H9 (cell line): ENCODE results near the gene ZNF440. TPM values are rescaled to one million over a fixed set of nuclear protein-coding genes. Genes with fewer than 3 reads are reported as not detected.

ENCODE experiments used
- DNase-seq: peaks from one replicate; pipeline ENCODE4 v3.0.0-alpha.2; 2017
- H2AFZ ChIP-seq: one replicate; pipeline ENCODE4 v1.6.1; 2013; ENCODE audit warnings: mild to moderate bottlenecking, low read length, control low read depth, moderate library complexity
- H2AK5ac ChIP-seq: 2 replicates; pipeline ENCODE4 v1.6.1; 2013; ENCODE audit warnings: low read length, control low read depth, mixed read lengths; ENCODE audit not compliant: insufficient read length
- H2BK120ac ChIP-seq: one replicate; pipeline ENCODE4 v1.6.1; 2013; ENCODE audit warnings: low read depth, mild to moderate bottlenecking, low read length, control low read depth, inconsistent platforms; ENCODE audit not compliant: poor library complexity, severe bottlenecking
- H2BK12ac ChIP-seq: 2 replicates; pipeline ENCODE4 v1.6.1; 2013; ENCODE audit warnings: low read length, control low read depth, mixed read lengths, low read depth; ENCODE audit not compliant: insufficient read length
- H2BK15ac ChIP-seq: 2 replicates; pipeline ENCODE4 v1.6.1; 2013; ENCODE audit warnings: low read depth, low read length, control low read depth
- H2BK20ac ChIP-seq: one replicate; pipeline ENCODE4 v1.6.1; 2013; ENCODE audit warnings: low read depth, mild to moderate bottlenecking, low read length, control low read depth, inconsistent platforms; ENCODE audit not compliant: poor library complexity, severe bottlenecking
- H2BK5ac ChIP-seq: 2 replicates; pipeline ENCODE4 v1.6.1; 2013; ENCODE audit warnings: low read length, control low read depth, mixed read lengths; ENCODE audit not compliant: insufficient read length
- H3K14ac ChIP-seq: 2 replicates; pipeline ENCODE4 v1.6.1; 2013; ENCODE audit warnings: low read length, control low read depth; ENCODE audit not compliant: insufficient read depth
- H3K18ac ChIP-seq: 2 replicates; pipeline ENCODE4 v1.6.1; 2013; ENCODE audit warnings: low read depth, mild to moderate bottlenecking, mixed read lengths, low read length, control low read depth; ENCODE audit not compliant: insufficient read length
- H3K23ac ChIP-seq: 2 replicates; pipeline ENCODE4 v1.6.1; 2013; ENCODE audit warnings: low read length, control low read depth, mixed read lengths, low read depth; ENCODE audit not compliant: insufficient read length
- H3K23me2 ChIP-seq: 2 replicates; pipeline ENCODE4 v1.6.1; 2013; ENCODE audit warnings: low read depth, mild to moderate bottlenecking, mixed read lengths, low read length, control low read depth; ENCODE audit not compliant: insufficient read length, poor library complexity, severe bottlenecking
- H3K27ac ChIP-seq: 2 replicates; pipeline ENCODE4 v1.5.1; 2013; ENCODE audit warnings: low read length, control low read depth, mixed read lengths, low read depth; ENCODE audit not compliant: insufficient read length
- H3K27me3 ChIP-seq: 2 replicates; pipeline ENCODE4 v1.6.1; 2013; ENCODE audit warnings: low read length, control low read depth, inconsistent platforms; ENCODE audit not compliant: insufficient read depth
- H3K4ac ChIP-seq: 2 replicates; pipeline ENCODE4 v1.6.1; 2013; ENCODE audit warnings: low read depth, mild to moderate bottlenecking, control low read depth, inconsistent platforms, low read length, moderate library complexity
- H3K4me1 ChIP-seq: 2 replicates; pipeline ENCODE4 v1.6.1; 2013; ENCODE audit warnings: low read length, control low read depth, inconsistent platforms; ENCODE audit not compliant: insufficient read depth
- H3K4me2 ChIP-seq: 2 replicates; pipeline ENCODE4 v1.6.1; 2013; ENCODE audit warnings: low read length, control low read depth, mixed read lengths; ENCODE audit not compliant: insufficient read length, insufficient read depth
- H3K56ac ChIP-seq: 2 replicates; pipeline ENCODE4 v1.6.1; 2013; ENCODE audit warnings: low read depth, mild to moderate bottlenecking, mixed read lengths, low read length, control low read depth; ENCODE audit not compliant: insufficient read length
- H3K79me1 ChIP-seq: 2 replicates; pipeline ENCODE4 v1.6.1; 2013; ENCODE audit warnings: low read depth, mild to moderate bottlenecking, moderate library complexity, low read length, control low read depth, inconsistent platforms; ENCODE audit not compliant: insufficient read depth, poor library complexity, severe bottlenecking
- H3K79me2 ChIP-seq: 2 replicates; pipeline ENCODE4 v1.6.1; 2013; ENCODE audit warnings: low read length, control low read depth, inconsistent platforms; ENCODE audit not compliant: insufficient read depth
- H3K9ac ChIP-seq: 2 replicates; pipeline ENCODE4 v1.6.1; 2013; ENCODE audit warnings: low read length, control low read depth, mixed read lengths; ENCODE audit not compliant: insufficient read length; ENCODE audit errors: extremely low read depth
- H3K9me3 ChIP-seq: one replicate; pipeline ENCODE4 v1.6.1; 2013; ENCODE audit warnings: low read depth, low read length, inconsistent platforms; ENCODE audit not compliant: control insufficient read depth
- H3T11ph ChIP-seq: one replicate; pipeline ENCODE4 v1.6.1; 2013; ENCODE audit warnings: mild to moderate bottlenecking, low read length, control low read depth, inconsistent platforms
- H4K20me1 ChIP-seq: one replicate; pipeline ENCODE4 v1.6.1; 2013; ENCODE audit not compliant: control insufficient read depth, insufficient read length, insufficient read depth
- H4K5ac ChIP-seq: 2 replicates; pipeline ENCODE4 v1.6.1; 2013; ENCODE audit warnings: low read depth, mild to moderate bottlenecking, mixed read lengths, low read length, control low read depth; ENCODE audit not compliant: insufficient read length
- H4K8ac ChIP-seq: replicated peaks from 2 replicates; pipeline ENCODE4 v1.6.1; 2013; ENCODE audit warnings: low read length, control low read depth, mixed read lengths, low read depth; ENCODE audit not compliant: insufficient read length
- H4K91ac ChIP-seq: 2 replicates; pipeline ENCODE4 v1.6.1; 2013; ENCODE audit warnings: low read depth, mild to moderate bottlenecking, moderate library complexity, mixed read lengths, low read length, control low read depth; ENCODE audit not compliant: insufficient read length
- H3K27ac Mint-ChIP-seq, 3 experiments: 2 replicates in 2 of 3; 3 replicates in 1 of 3; pipeline ENCODE4 v1.8.0; 2020 to 2021; ENCODE audit warnings: mixed read lengths in 3 of 3, mild to moderate bottlenecking in 1 of 3, moderate library complexity in 1 of 3
- H3K27me3 Mint-ChIP-seq: 2 replicates; pipeline ENCODE4 v1.8.0; 2021; ENCODE audit warnings: low read depth, mild to moderate bottlenecking, moderate library complexity, mixed read lengths
- H3K36me3 Mint-ChIP-seq, 3 experiments: 2 replicates in 2 of 3; 3 replicates in 1 of 3; pipeline ENCODE4 v1.8.0; 2020 to 2021; ENCODE audit warnings: low read depth in 3 of 3, mixed read lengths in 3 of 3; ENCODE audit not compliant: insufficient read depth in 1 of 3
- H3K4me1 Mint-ChIP-seq, 2 experiments: 2 replicates each; pipeline ENCODE4 v1.8.0; 2020; ENCODE audit warnings: mixed read lengths in 2 of 2
- H3K4me3 Mint-ChIP-seq, 2 experiments: 2 replicates in 1 of 2; 3 replicates in 1 of 2; pipeline ENCODE4 v1.8.0; 2020 to 2021; ENCODE audit warnings: mild to moderate bottlenecking in 2 of 2, mixed read lengths in 2 of 2, moderate library complexity in 1 of 2
- H3K9me3 Mint-ChIP-seq, 2 experiments: 2 replicates in 1 of 2; 3 replicates in 1 of 2; pipeline ENCODE4 v1.8.0; 2020; ENCODE audit warnings: mild to moderate bottlenecking in 2 of 2, mixed read lengths in 2 of 2, moderate library complexity in 1 of 2
- CTCF ChIP-seq: fragments of 200-600 bp; sonication (generic); conservative IDR thresholded peaks from 3 replicates; pipeline ENCODE4 v1.8.0; 2021; ENCODE audit warnings: antibody characterized with exemption, mild to moderate bottlenecking
- WGBS: extraction: QIAGEN DNeasy Blood & Tissue Kit; methylation state at CpG from one replicate; pipeline ENCODE4 v1.1.7; 2013; ENCODE audit warnings: missing lambda C conversion rate, low lambda C conversion rate, mixed read lengths; ENCODE audit not compliant: insufficient read length; ENCODE audit errors: extremely low coverage; 5-methylcytosine and 5-hydroxymethylcytosine counted together
- total RNA-seq: library from RNA; stranded (reverse); gene quantifications from 2 replicates; pipeline ENCODE4 v1.2.1, GENCODE V29; 2021

Gene ZNF440
- total RNA-seq, 1 experiment from 2014 or later: 4.1 TPM

GRCh38 chr19:11783767-11784166 lies 30.3 kb upstream of the ZNF440 start:
- Mint-ChIP-seq H3K27me3 (peaks cover 22% of the 10 kb centered on the region), H3K4me1 (no peaks in the 10 kb centered on the region), H3K9me3 (peaks cover 71 to 73% of the 10 kb centered on the region in 2 experiments), H3K27ac (no peak overlapping the region), H3K4me3 (no peak overlapping the region), H3K36me3 (peaks cover 24 to 41% (median 27%) of the 10 kb centered on the region in 3 experiments)
- Histone ChIP-seq H3K79me2 (no peaks in the 10 kb centered on the region), H3K4me2 (no peak overlapping the region), H3K79me1 (no peaks in the 10 kb centered on the region), H4K5ac (no peak overlapping the region), H2BK120ac (no peak overlapping the region), H3K56ac (no peak overlapping the region), H3K14ac (no peak overlapping the region), H3K27me3 (no peaks in the 10 kb centered on the region), H3T11ph (no peak overlapping the region), H2BK15ac (no peak overlapping the region), H2BK20ac (no peak overlapping the region), H3K23me2 (no peaks in the 10 kb centered on the region), H2BK12ac (no peak overlapping the region), H2BK5ac (no peak overlapping the region), H3K9ac (no peak overlapping the region), H3K23ac (no peak overlapping the region), H4K20me1 (no peaks in the 10 kb centered on the region), H3K27ac (no peak overlapping the region), H3K4ac (no peak overlapping the region), H2AK5ac (no peak overlapping the region), H3K9me3 (peaks cover 23% of the 10 kb centered on the region), H4K91ac (no peak overlapping the region), H3K4me1 (no peaks in the 10 kb centered on the region), H4K8ac (no peak overlapping the region), H2AFZ (no peak overlapping the region), H3K18ac (no peak overlapping the region)
- no peak for DNase-seq
- no peak for TF ChIP-seq CTCF
- WGBS: no CpG with 5 or more reads among the region's 1 CpG
